GM03348 (cell line): ENCODE results near the gene RBM26.

Source experiments
- DNase-seq: peaks from one replicate; pipeline ENCODE4 v3.0.0; 2012; ENCODE audit warnings: low spot score

RBM26 gene, protein sequence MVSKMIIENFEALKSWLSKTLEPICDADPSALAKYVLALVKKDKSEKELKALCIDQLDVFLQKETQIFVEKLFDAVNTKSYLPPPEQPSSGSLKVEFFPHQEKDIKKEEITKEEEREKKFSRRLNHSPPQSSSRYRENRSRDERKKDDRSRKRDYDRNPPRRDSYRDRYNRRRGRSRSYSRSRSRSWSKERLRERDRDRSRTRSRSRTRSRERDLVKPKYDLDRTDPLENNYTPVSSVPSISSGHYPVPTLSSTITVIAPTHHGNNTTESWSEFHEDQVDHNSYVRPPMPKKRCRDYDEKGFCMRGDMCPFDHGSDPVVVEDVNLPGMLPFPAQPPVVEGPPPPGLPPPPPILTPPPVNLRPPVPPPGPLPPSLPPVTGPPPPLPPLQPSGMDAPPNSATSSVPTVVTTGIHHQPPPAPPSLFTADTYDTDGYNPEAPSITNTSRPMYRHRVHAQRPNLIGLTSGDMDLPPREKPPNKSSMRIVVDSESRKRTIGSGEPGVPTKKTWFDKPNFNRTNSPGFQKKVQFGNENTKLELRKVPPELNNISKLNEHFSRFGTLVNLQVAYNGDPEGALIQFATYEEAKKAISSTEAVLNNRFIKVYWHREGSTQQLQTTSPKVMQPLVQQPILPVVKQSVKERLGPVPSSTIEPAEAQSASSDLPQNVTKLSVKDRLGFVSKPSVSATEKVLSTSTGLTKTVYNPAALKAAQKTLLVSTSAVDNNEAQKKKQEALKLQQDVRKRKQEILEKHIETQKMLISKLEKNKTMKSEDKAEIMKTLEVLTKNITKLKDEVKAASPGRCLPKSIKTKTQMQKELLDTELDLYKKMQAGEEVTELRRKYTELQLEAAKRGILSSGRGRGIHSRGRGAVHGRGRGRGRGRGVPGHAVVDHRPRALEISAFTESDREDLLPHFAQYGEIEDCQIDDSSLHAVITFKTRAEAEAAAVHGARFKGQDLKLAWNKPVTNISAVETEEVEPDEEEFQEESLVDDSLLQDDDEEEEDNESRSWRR

DNA sequence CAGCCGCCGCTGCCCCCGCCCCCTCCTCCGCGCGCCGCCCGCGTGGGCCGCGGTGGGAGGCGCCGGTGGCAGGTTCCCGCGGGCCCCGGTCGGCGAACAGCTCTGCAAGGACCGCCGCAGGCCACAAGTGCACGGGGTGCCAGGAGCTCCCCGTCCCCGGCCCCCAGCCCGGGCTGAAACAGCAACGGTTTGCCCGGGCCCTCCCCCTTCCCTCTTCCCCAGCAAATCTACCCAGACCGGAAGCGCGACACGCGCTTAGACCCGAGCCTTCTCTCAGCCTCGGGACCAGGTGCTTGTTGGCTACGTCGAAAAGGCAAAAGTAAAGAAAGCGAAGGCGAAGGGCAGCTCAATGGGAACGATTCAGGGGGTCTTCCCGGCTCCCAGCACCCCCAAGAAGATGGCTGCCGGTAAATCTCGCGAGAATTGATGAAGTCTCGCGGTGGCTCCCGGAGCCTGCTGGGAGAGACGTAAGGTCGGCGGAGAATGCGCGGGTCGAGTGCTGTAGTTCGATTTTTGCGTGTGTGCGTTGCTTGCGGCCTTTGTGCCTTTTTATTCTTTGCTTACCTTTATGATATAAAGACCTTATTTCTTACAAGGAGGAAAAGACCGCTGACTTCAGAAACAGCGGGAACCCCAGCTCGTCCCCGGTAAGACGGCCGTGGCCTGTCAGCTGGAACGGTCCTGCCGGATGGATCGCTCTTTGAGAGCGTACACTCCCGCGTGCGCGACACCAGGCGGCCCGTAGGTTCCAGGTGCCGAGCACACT lies at the start of gene RBM26:
Gene RBM26, minus strand, starts transcription at position 425 of the 766 bp plus-strand sequence. CDS start 481 bp downstream, outside the sequence.
- DNase-seq: peak; percentile 93

DNA sequence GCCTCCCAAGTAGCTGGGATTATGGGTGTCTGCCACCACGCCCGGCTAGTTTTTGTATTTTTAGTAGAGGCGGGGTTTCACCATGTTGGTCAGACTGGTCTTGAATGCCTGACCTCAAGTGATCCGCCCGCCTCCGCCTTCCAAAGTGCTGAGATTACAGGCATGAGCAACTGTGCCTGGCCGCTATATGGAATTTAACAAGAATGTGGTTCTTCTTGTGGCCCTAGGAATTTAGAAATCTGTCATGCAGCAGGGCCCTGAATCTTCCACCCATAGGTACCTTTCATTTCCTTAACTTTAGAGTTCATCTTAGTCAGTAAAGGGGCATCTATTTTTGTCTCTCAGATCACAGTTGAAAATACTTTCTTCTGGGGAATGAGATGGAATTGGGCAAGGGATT lies 49.3 kb upstream of the RBM26 start:
- DNase-seq: no peak

DNA sequence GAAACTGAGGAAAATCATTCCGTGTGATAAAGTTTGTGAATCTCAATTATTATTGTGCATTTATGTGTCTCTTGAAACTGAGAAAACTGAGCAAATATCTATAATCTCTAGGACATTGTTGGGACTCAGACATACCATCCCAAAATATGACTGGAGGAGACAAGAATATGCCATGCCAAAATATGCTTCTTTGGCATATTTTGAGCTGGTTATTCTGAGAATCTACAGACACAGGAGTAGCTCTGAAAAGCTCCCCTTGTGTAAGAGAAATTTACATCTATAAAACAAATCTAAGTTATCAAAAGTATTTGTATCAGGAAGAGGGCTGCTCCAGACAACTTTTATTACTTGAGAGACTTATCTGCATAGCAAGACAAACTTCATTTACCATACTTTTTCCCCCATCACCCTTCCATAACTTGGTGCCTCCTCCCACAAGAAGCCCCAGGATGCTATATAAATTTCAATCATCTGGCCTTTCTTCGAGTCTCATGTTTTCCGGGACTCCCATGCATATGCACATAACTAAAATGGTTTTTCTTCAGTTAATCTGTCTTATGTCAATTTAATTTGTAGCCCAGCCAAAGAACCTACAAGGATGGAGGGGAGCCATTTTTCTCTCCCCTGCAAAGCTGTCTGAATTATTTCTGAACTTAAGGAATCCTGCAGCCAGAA lies 46.3 kb upstream of the RBM26 start:
- DNase-seq: no peak

DNA sequence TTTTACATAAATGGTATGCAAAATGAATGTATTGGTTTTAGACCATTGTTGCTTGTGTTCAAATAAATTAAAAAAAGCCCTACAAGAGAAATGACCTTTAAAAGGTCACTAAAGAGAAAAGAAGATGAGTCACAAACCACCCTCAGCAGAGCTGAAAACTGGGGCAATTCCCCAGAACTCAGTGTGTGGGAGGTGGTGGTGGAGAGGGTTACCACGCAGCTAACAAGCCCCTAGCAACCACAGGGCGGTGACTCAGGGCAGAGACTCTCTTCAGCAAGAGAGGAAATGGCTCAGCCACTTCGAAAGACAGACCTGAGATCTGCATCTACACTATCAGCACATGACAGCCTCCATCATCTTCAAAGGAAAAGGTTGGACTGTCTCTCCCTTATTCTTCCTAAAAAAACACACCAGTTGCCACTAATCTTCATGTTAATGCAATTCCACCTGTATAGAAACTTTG lies 45.5 kb upstream of the RBM26 start:
- DNase-seq: peak; percentile 82

DNA sequence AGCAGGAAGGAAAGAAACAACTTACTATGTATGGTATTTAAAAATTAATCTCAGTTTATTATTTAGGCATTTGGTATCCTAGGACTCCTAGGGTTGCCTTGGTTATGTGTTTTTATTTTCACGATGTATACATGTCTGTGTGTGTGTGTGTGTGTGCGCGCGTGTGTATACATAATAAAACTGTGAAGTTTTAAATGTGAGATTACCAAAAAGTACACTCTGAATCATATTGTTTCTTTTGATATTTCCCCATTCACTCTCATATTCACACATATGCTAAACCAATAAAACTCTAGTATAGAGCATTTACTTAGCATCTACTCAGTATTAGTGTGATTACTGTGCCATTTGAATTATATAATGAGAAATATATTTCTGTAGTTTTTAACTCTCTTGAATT lies 44.1 kb upstream of the RBM26 start:
- no peak for DNase-seq

DNA sequence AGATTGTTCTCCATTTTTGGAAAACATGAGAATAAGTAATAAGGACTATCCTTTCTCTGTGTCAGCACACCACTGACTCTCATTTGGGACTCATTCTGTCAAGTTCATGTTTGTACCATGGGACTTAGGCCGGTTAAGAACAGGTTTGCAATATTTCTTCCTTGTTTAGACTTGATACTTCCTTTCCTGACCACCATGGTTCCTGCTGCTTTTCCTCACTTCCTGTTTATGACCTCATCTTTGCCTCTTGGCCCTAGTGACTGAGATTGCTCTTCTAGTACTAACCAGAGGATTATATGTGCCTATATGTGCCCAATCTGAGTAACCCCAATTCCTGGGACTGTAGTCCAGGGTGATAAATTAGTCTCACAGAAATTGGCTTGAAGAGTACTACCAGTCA lies 42.4 kb upstream of the RBM26 start:
- no peak for DNase-seq

DNA sequence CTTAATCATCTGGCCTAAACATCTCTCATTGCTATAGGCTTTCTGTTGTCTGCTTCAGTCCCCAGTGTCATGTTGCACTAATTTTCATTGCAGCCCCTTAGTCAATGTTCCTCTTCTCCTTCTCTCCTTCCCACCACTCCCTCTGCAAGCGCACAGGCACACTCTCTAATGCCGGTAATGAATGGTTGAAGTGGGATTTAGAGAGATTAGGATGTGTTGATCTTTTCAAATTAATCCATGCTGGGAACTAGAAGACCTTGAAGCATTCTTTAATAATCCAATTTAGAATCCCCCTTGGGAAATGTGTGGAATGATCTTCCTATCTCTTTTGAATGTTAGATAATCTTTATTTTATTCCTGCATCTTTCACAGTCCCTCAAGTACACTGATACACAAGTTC lies 41.7 kb upstream of the RBM26 start:
- DNase-seq: no peak

DNA sequence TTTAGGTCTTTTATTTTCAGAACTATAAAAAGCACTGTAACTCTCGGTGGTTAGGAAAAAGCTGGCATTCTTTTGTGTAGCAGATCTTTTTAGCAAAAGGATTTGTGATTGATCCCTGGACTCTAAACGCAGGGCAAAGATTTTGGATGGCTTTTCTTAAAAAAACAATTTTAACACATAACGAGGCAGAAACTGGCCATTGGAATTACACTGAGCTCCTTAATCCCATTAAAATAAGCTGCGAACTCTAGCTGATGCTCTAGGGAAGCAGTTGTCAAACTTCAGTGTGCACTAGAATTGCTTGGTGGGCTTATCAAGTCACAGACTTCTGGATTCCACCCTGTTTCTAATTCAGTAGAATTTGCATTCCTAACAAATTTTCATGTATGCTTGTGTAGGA lies 41.1 kb upstream of the RBM26 start:
- no peak for DNase-seq

DNA sequence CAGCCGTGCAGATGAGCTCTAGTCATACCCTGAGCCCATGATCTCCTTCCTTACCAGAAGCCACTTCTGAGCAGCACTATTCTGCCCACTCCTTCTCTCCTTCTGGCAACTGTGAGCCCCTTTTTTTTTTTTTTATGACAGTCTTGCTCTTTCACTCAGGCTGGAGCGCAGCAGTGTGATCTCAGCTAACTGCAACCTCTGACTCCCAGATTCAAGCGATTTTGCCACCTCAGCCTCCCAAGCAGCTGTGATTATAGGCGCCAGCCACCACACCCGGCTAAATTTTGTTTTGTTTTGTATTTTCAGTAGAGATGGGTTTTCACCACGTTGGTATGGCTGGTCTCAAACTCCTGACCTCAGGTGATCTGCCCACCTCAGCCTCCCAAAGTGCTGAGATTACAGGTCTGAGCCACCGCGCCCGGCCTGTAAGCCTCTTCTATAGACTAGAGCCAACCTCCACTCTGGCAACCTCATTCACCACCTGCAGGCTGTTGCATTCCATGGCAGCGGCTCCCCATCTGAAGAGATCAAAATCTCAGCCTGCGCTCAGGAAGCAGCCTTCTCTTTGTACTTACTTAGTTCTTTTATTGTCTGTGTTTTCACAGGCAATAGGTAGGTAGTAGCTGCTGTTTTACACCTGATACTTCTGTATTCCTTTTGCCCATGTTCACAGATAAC lies 40.1 kb upstream of the RBM26 start:
- no peak for DNase-seq

DNA sequence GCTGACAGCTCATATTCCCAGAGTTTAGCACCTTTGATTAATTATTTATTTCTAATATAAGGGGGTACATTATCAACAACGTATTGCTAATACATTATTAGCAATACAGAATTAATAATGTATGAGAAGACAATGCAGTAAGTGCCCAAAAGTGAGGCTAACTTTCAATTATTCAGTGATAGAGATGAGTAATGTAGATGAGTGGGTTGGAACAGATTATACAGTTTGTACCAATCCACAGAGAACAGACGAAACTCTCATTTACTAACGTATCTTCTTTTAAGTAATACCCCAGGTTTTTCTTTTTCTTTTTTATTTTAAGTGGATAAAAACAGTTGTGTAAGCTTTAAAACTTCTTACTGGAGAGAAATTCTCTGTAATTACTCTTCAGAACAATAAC lies 36.7 kb upstream of the RBM26 start:
- no peak for DNase-seq

DNA sequence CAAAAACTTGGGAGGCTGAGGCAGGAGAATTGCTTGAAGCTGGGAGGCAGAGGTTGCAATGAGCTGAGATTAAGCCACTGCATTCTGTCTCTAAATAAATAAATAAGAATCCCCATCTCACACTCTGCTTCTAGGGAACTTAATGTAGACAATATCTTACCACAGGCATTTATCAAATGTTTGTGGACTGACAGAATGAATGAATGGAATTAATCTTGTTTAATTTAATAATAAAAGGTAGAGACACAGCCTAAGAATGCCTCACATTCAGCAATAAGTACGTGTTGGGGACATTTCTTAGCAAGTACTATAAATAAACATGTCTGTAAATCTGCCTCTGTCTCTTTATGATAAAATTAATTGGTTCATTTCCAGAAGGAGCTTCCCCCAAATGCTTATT lies 36.2 kb upstream of the RBM26 start:
- DNase-seq: no peak

DNA sequence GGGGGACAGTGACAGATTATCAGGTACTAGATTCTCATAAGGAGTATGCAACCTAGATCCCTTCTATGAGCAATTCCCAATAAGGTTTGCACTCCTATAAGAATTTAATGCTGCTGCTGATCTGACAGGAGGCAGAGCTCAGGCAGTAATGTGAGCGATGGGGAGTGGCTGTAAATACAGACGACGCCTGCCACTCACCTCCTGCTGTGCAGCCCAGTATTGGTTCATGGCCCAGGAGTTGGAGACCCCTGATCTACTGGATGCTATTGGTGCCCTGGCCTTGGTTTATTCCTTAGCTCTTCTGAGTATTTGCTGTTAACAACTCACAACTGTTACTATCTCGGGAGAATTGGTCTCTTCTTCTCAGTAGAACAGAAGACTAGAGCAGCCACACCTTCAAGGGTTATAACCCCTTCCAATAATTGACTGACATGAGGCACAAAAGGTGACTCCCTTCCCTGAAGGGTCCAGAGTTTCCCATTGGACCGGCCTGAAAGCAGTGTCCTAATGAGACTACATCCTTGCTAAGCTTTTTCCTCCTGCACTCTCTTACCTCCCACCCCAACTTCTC lies 35.0 kb upstream of the RBM26 start:
- DNase-seq: no peak

DNA sequence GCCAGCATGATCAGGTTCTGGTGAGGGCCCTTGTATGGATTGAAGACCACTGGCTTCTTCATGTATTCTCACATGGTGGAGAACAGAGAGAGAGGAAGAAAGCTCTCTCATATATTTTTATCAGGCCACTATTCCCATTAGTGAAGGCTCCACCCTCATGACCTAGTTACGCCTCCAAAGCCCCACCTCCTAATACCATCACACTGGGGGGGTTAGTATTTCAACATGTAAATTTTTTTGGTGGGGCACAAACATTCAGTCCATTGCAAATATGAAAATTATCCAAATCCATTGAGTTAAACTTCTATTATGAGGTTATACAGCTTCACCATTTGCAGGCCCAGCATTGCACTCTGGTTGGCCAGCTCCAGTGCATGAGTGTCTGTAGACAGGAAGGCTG lies 33.2 kb upstream of the RBM26 start:
- no peak for DNase-seq

DNA sequence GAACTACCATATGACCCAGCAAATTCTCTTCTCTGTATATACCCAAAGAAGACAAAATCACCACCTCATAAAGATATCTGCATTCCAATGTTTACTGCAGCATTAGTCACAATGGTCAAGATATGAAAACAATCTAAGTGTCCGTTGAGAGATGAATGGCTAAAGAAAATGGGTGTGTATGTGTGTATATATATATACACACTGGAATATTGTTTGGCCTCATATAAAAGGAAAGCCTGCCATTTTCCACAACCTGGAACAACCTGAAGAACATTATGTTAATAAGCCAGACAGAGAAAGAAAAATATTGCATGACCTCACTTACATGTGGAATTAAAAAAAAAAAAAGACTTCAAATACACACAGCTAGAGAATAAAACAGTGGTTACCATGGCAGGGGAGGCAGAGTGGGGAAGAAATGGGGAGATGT lies 29.5 kb upstream of the RBM26 start:
- peak; percentile 17 for DNase-seq

DNA sequence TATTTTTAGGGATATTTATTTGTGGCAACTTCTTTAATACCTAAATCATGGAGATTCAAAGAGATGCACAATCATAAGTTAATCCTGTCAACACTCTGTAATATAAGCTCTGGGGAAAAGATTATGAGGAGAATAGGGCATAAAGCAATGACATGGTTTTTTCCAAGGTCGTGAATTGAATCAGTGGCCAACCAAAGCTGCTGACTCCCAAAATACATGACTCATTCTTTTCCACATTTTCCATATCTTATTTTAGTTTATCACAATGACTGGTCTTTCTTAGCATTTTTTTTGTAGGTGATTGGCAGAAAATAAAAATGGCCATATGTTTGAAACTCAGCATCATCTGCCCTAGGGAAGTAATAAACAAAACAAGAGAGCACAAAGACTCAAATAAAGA lies 28.5 kb upstream of the RBM26 start:
- peak; percentile 43 for DNase-seq

DNA sequence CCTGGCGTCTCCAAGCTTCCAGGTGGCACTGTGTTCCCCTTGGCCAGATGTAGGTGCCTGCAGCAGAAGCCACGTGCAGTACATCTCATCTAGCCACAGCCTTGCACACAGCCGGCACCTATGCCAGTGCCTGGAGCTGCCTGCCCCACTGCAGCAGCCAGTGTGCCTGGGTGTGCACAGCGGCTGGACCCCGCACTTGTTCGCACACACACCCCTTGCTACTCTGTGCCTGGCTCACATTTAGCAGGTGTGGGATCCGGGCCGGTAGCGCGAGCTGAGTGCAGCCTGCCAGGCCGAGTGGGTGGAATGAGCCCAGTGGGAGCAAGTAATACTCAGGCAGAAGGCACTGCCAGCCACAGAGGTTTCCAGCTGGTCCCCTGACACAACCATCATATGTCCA lies 26.9 kb upstream of the RBM26 start:
- DNase-seq: no peak

DNA sequence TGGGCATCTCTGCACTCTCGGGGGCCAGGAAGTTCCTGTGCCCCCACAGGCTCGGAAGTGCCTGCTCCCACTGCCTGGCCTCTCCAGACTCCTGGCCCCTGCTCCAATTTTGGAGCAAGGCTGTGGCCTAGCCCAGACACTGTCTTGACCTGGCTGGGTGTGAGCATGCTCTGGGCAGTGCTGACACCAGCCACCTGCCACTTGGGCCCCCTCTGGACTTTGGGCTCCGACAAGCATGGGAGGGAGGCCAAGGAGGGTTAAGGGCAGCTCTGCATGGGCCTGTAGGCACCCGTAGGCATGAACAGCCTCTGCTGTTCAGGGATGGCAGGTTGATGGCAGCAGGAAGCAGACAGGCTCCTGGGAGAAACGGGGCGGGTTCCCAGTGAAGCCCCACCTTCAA lies 26.0 kb upstream of the RBM26 start:
- DNase-seq: no peak

DNA sequence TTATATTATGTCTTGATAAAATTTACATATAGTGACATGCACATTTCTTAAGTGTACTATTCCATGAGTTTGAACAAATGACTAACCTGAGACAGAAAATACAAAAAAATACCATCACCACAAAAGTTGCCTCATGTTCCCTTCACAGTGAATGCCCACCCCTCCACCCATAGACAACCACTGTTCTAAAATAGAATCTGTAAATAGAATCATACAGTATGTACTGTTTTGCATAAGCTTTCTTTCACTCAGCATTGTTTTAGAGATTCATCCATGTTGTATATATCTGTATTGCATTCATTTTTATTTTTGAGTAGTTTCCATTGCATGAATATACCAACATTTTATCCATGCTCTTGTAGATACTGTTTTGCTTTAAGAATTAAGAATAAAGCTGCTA lies 23.3 kb upstream of the RBM26 start:
- no peak for DNase-seq

DNA sequence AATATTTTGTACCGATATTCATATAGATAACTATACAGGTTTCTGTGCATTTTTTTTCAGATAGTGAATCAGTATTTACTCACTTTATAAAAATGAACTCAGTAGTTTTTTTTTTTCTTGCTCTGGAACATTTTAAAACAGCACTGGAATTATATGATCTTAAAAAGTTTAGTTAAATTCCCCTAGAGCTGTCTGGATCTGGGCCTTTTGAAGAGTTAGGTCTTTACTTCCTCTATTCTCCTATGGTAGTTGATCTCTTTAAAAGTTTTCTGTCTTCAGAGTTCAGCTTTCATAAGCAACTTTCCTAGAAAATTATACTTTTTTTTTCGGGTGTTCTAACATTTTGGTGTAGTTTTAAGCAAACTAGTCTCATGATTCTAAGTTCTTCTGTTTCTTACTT lies 21.8 kb upstream of the RBM26 start:
- DNase-seq: no peak

DNA sequence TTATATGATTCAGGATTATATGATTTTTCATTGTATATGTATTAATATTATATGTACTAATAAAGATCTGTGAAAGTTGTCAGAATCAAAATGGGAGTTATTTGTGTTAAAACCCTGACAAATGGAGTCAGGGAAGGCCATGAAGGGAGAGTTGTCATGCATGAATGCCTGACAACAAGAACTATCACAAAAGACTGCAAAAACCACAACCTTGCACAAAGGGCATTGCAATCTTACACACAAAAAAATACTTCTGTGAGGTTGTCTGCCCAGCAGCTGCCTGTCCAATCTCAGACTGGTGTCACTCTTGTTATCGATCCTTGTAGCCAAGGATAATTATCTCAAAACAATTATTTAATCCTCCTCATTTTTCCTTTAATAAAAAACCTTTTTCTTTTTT lies 21.2 kb upstream of the RBM26 start:
- DNase-seq: no peak
